GM18870 (cell line): Measurements from ENCODE around the gene SPRTN.
"Not testable (repeated sequence)": the region's sequence is repeated elsewhere in the genome, so short reads cannot be mapped to it uniquely, and the experiment has no call there.

Experiments
- ATAC-seq: cut with Tn5 transposase; IDR thresholded peaks from one replicate; pipeline ENCODE4 v1.9.1; 2021; ENCODE audit warnings: moderate library complexity; ENCODE audit not compliant: unreplicated experiment

The SPRTN gene

GRCh38 chr1:231335663-231336602 lies 2.2 kb upstream of the SPRTN start:
- no peak for ATAC-seq

- peak; percentile 10 for ATAC-seq
Measured at GRCh38 chr1:231337043-231337471, 1.0 kb upstream of the SPRTN start.

DNA sequence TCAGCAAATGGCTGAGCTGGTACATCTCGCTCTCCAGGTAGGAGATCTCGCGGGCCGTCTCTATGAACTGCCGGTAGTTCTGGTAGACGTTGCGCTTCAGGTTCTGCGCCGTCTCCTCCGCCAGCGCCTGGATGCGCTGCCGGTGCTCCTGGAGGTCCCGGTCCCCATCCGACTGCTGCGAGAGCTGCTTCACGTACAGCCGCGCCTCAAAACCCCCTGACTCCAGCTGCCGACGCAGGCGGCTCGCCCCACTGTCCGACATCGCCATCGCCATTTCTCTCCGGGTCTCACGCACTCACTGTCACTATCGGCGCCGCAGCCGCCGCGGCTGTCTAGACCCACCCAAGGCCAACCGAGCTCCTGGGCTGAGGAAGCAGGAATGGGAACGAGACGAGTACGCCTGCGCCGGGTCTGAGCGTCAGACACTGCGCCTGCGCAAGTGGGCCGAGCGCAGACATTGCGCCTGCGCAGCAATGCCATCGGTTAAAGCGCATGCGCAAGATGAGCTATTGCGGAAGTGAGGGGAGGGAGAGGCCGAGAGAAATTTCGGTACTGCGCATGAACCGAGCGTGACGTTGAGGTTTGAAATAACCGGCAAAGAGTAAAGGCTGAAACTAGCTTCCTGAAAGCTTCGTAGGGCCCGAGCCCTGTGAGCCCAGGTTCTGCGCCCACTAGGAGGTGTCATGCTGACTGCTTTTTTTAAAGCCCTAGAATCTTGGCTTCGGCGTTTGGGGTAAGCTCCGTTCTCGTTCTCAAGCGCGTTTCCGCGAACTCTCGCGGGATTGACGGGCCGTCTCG lies 422 bp upstream of the SPRTN start, which contains the start of gene EXOC8:
TSS of gene EXOC8 (minus strand) at position 381 of the 798 bp plus-strand sequence. CDS start at position 274, 107 bp downstream.
- peak; percentile 83 for ATAC-seq

- ATAC-seq: no peak
Measured at GRCh38 chr1:231340328-231341013, 2.4 kb downstream of the SPRTN start.

DNA sequence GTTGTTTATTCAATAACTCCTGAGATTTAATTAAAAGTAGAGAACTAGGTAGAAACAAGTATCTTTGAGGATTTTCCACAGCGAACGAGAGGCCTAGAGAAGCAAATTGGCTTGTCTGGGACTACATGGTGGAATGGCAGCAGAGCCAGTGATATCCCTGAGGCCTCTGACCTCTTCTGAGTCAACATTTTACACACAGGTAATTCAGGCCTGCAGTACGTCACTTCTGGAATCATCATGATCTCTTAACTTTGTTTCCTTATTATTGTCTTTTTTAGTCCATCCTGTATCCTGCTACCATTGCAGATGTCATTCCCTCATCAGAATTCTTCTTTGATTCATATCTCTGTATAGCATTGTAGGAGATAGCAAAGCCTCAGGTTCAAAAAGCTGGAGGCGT lies 9.9 kb downstream of the SPRTN start:
- no peak for ATAC-seq

- ATAC-seq: no peak
Measured at GRCh38 chr1:231348442-231348841, 10.3 kb downstream of the SPRTN start.

- ATAC-seq: not testable (repeated sequence)
Measured at GRCh38 chr1:231348856-231349255, 10.8 kb downstream of the SPRTN start.

- no peak for ATAC-seq
Measured at GRCh38 chr1:231351816-231352215, 13.7 kb downstream of the SPRTN start.

DNA sequence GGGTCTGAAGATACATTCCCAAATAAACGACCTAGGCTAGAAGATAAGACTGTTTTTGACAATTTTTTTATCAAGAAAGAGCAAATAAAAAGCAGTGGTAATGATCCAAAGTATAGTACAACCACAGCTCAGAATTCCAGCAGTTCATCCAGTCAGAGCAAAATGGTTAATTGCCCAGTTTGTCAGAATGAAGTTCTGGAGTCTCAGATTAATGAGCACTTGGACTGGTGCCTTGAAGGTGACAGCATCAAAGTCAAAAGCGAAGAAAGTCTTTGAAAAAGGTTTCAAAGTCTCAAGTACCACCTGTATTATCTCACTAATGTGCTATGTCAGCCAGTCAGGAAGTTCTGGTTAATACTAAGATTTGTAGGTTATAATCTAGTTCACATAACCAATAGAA lies 15.0 kb downstream of the SPRTN start:
- no peak for ATAC-seq

- no peak for ATAC-seq
Measured at GRCh38 chr1:231354330-231355020, 16.4 kb downstream of the SPRTN start.

- ATAC-seq: no peak
Measured at GRCh38 chr1:231355171-231355570, 17.1 kb downstream of the SPRTN start.

GRCh38 chr1:231357187-231357772 lies 19.2 kb downstream of the SPRTN start:
- no peak for ATAC-seq

DNA sequence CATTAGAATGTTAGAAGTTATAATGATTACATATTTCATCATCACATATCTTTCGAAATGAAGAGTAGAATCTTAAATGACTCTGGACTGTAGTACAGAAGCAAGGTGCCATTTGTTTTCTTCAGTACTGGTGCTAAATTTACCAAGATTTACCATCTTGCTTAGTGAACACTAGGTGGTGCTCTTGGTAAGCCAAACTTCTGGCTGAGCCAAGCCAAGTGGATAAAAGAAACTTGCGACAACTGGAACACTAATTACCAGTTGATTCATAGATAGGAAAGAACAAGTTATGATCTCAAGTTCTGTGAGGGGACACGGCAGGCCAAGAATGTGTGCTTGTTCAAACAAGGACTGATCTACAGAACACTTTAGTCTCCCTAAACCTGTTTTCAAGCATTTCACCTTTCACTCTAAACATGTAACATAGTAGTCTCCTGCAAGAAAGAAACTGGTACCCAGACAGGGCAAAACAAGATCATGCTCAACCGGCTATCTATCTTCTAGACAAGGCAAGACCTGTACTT lies 19.8 kb downstream of the SPRTN start:
- ATAC-seq: peak; percentile 52

GRCh38 chr1:231359113-231359512 lies 21.0 kb downstream of the SPRTN start:
- ATAC-seq: no peak

- ATAC-seq: no peak
Measured at GRCh38 chr1:231362325-231362724, 24.2 kb downstream of the SPRTN start.

- no peak for ATAC-seq
Measured at GRCh38 chr1:231363624-231364023, 25.5 kb downstream of the SPRTN start.

DNA sequence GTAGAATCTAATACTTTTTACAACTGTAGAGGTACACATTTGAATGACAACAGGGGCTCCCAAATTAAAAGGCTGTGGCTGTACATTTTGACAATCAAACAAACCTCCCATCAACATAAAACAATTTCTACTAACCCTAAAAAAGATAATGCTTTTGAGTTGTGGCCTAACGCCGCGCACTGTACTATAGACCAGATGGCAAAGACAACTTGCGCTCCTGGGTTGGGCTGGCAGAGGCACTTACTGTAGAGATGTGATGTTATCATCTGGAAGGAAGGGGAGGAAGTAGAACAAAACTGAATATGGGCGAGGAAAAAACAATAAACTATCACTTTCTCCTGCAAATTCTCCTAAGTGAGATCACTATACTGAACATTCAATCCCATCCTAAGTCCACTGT lies 26.1 kb downstream of the SPRTN start:
- ATAC-seq: no peak

DNA sequence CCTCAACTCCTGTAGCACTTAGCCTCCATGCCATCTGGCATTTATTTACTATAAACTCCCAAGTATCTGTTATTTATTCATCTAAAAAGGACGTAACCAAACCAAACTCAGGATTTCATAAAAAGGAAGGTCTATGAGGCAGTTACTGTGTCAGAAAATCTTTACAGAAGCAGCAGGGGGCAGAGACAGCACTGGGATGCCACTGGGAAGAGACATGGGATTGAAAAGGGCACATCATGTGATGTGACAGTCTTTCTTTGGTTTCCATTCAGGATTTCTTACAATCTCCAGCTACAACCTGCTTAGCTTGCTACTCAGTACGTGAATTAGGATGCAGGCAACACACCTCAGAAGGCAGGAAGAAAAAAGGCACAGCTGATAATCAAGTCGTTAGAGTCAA lies 31.2 kb downstream of the SPRTN start:
- no peak for ATAC-seq

GRCh38 chr1:231372501-231372900 lies 34.4 kb downstream of the SPRTN start:
- ATAC-seq: no peak

- ATAC-seq: no peak
Measured at GRCh38 chr1:231374394-231374793, 36.3 kb downstream of the SPRTN start.
